IPS-11a (cell line): ENCODE data around the gene CFAP74.

Source experiments
- H3K4me3 ChIP-seq: one replicate; pipeline ENCODE4 v1.5.1; 2013; ENCODE audit warnings: low read depth, low read length, control low read depth

The CFAP74 gene

GRCh38 chr1:1901641-1902294 is 101.8 kb downstream of the CFAP74 start:
- no peak overlapping the region for H3K4me3 ChIP-seq

DNA sequence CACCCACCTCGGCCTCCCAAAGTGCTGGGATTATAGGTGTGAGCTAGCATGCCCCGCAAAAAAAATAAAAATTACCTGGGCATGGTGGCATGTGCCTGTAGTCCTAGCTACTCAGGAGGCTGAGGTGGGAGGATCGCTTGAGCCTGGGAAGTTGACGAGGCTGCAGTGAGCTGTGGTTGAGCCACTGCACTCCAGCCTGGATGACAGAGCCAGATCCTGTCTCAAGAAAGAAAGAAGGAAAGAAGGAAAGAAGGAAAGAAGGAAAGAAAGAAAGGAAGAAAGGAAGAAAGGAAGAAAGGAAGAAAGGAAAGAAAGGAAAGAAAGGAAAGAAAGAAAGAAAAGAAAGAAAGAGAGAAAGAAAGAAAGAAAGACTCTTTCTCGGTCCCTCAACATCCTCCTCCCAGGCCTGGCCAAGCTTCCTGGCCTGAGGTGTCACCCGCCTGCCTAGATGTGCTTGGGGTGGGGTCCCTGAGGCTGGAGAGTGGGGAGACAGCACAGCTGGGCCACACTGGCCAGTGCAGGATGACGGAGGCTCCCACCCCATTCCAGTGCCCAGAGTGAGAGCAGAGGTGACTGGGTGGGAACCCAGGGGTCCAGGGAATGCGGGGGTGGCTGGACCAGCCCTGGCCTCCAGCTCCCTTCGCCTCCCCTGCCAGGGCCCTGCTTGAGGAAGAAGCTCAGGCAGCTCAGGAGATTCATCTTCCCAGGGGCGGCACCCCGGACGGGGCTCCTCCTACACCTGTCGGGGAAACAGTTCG is 102.5 kb downstream of the CFAP74 start:
- no peak overlapping the region for H3K4me3 ChIP-seq

GRCh38 chr1:1899967-1900327 is 103.6 kb downstream of the CFAP74 start:
- no peak overlapping the region for H3K4me3 ChIP-seq

DNA sequence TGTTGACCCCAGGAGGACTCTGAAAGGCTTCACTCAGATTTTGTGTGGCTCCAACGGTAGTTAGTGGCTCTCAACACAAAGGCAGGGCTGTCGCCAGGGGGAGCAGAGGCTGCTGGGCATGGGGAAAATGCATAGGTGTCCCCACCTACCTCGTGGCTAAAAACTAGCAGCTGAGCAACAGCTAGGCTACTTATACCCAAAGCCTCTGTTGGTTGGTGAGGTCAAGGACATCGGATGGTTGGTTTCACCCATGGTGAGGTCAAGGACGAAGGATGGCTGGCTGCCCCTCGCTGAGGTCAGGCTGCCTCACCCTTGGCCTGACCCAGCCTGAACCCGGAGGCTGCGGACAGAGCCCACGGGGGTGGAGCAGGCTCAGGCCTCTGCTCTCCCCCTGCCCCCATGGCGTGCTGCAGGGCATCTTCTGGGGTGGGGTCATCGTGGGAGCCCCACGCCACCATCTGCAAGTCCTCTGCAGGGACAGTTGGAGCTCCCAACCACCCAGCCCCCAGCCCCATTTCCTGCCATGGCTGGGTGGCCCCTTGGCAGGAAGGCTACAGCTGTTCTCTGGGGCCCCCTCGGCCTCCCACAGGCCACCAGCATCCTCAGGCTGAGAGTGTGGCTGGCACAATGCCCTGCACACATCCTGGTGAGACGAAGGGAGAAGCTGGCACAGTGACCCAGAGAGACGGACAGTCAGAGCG is 104.2 kb downstream of the CFAP74 start:
- no peak overlapping the region for H3K4me3 ChIP-seq

DNA sequence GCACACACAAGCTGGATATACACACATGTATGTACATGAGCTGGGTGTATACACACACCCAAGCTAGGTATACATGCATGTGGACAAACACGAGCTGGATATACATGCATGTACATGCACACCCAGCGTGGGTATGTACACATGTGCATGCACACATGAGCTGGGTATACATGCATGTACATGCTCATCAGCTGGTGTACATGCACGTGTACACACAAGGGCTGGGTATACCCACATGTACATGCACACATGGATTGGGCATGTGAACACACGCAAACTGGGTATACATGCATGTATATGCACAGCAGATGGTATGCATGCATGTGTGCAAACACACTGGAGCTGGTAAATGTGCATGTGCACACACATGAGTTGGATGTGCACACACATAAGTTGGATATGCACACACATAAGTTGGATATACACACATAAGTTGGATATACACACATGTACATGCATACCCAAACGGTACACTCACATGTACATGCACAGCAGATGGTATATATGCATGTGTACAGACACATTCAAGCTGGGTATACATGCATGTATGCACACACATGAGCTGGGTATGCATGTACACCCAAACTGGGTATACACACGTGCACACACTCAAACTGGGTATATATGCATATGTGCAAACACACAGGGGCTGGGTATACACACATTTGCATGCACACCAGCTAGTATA is 105.2 kb downstream of the CFAP74 start:
- no peak overlapping the region for H3K4me3 ChIP-seq

DNA sequence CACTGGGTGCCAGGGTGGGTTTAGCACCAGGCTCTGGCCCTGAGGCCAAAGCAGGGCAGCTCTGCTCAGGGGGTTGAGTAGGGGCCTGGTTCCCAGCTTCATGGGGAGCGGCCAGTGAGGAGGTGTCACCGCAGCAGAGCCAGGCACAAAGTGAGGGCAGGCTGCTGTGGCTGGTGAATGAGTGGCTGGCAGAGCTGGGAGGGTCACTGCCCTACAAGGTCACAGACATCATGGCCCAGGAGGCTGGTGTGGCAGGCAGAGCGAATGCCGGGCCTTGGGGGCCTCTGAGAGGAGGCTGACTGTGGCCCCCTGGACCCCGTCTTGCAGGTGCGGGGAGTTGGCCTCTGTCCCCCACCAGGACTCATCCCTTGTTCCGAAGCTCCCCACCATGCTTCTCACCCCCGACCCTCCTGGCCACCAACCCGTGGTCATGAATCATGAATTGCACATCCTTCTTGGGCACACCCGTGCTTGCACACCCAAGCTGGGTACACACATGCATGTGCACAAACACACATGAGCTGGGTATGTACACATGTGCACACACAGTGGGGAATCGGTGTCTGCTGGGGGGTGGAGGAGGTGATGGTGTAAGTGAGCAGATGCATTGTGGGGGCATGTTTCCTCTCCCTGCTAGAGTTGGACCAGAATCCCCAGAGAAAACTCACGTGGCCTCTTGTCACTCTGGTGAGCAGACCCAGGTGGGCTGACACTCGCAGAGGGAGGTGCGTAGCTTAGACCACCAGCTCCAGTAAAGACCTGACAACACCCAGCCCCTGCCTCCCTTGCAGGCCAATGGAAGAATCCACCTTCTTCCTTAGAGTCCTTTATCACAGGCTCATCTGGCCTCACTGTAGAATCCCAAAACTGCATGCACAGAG is 107.9 kb downstream of the CFAP74 start:
- no peak overlapping the region for H3K4me3 ChIP-seq

DNA sequence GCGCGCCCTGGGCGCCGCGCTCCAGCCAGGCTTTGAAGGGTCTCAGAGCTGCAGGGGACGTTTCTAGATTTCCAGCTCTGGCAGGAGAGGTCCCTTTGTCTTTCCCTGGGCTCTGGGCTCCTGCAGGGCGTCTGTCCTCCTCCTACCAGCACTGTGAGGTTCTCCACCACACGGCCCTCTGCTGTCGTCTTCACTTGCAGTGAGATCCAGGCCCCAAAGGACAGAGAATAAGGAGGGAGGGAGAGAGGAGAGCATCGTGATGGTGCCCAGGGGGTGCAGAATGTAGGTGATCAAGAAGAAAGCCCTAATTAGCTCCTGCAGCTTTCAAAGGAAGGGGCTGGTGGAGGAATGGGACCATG is 108.5 kb downstream of the CFAP74 start:
- no peak overlapping the region for H3K4me3 ChIP-seq

DNA sequence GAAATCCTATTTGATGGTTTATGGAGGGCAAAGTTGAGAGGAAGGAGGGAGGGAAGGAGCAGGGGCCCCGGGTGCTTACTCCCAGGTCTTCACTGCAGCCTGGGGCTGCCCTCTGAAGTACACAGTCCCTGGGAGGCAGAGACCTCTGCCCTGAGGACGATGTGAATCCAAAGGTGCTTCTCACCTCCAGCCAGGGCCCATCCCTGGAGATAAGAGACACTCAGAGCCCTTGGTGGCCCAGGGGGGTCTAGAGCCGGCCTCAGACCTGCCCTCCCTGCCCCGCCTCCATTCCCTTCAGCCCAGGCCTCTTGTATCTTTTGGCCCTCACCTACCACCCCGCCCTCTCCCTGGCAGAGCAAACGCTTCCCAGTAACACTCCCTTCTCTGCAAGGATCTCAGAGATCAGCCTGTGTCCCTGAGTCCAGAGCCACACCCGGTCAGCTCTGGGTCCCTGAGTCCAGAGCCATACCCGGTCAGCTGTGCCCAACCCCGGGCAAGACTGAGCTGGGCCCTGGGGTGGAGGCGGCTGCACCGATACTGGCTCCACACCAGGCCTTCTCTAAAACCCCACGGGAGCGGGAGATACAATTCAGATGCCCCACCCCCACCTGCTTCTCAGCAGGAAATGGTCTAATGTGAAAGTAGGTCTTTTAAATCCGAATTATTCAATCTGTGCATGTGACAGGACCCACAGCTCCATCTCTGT is 109.1 kb downstream of the CFAP74 start:
- no peak overlapping the region for H3K4me3 ChIP-seq

- H3K4me3 ChIP-seq = no peak overlapping the region
These were observed 109.6 kb downstream of the CFAP74 start for GRCh38 chr1:1893997-1894353.

- no peak overlapping the region for H3K4me3 ChIP-seq
These were observed 110.1 kb downstream of the CFAP74 start for GRCh38 chr1:1893291-1893985.

GRCh38 chr1:1892763-1893120 is 110.8 kb downstream of the CFAP74 start:
- H3K4me3 ChIP-seq = no peak overlapping the region

DNA sequence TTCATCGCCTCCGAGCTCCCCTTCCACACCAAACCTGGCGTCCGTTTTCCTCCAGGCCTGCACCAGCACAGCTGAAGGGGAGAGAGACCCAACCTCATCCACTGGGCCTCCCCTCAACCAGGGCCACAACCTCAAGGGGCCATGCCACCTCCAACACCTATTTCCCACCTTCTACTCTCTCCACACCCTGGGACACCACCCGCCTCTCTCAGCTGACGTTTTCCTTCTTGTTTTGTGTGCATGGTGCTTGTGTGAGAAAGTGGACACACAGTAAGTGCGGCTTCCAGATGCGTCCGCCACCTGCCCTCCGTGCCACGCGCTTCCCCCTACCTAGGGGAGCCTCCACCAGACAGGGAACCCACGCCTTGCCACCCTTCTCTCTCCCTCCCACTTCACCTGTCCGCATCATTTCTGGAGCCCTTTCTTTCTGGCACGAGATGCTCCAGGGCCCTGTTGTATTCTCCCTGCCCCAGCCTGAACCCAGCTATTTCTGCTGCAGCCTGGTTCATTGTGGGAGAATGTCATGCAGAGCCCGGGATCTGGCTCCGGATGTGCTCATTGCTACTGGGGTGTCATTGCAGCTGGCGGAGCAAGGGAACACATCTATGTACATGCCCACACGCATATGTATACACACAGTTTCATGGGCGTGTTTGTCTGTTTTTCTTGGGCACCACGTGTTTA is 111.4 kb downstream of the CFAP74 start:
- H3K4me3 ChIP-seq = peak overlapping the region; percentile 33

DNA sequence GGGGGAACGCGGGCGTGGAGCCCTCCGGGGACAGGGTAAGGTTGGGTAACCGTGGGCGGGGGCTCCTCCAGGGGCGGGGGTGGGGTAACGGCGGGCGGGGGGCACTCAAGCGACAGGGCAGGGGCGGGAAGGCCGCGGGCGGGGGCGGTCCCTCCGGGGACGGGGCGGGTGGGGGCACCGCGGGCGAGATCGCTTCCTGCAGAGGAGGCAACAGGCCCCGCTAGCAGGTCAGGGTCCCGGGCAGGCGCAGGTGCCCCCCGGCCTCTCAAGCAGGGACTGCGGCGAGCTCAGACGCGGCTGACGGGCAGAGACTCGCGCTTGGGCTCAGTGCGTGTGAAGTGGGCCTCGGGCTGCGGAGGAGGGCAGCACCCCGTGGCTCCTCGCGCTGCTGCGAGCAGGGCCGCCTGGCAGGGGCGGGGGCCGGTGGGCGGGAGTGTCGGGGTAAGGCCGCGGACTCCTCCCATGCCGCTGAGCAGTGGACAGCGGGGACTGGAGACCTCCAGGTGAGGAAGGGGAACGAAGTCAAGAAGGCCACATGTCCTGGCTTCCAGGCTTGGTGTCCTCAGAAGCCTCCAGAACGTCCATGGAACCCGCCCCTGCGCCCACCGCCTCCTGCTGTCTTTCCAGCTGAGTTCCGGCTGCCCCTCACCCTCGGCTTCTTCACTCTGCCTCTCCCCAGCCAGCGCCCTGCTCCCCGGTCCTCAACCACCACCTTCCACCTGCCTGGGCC is 112.1 kb downstream of the CFAP74 start:
- H3K4me3 ChIP-seq = peak overlapping the region; percentile 37

- H3K4me3 ChIP-seq = peak within 1 kb of the TSS; percentile 97
These were observed 112.9 kb downstream of the CFAP74 start, which contains the start of gene GNB1 for GRCh38 chr1:1890506-1891348. Gene GNB1 (minus strand): TSS chr1:1891087. CDS start chr1:1825453, 65,634 bp downstream.

DNA sequence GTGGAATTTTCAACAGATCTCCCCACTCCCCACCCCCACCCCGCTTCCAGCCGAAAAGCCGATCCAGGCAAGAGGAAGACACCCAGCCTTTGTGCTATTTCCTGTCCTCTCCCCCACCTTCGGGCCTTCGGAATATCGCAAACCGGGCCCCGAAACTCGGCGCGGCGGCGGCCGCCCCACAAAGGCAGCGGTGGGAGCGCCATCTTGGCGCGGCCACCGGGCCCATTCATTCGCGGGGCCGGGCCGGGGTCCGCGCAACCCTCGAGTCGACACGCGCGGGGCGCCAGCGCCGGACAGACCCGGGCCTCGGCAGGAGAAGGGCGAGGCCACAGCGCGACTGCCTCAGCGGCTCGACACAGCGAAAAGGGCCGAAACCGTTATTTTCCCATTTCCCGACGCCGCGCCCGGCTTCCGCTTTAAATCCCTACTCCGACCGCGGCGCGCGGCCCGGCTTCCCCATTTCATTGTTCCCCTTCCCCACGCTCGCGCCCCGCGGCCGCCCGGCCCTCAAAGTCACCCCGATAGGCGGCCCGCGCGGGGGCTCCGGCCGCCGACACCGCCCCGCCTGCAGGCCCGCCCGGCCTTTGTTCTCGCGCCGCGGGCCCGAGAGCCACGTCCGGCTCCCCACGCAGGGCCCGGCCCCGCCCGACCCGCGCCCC is 113.6 kb downstream of the CFAP74 start:
- H3K4me3 ChIP-seq = peak overlapping the region; percentile 97

DNA sequence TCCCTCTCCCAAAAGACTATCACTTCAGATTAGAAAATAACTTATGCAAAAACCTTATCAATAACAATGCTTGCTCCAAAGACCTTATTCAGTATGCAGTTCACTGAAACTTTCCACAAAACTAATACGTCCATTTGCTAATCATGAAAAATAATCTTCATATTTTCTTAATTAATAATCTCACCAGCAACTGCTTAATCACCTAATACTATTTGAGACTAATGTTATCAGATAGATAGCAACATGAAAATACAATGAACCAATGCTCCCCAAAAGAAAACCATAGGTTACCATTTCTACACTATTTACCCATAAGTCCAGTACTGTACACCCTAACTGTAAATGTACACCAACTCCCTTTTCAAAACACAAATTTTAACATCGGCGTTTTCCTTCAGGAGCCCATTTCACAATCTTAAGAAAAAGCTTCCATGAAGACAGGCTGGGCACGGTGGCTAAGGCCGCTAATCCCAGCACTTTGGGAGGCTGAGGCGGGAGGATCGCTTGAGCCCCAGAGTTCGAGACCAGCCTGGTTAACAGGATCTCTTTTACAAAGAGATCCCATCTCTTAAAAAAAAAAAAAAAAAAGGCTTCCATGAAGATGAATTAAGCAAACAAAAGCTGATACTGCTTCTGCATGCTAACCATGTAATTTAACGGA is 114.4 kb downstream of the CFAP74 start:
- H3K4me3 ChIP-seq = peak overlapping the region; percentile 97
